Mucosa of stomach (tissue), 1 donor: ENCODE results near the gene IRF1.
A peak's percentile ranks its signal among the peaks of the same experiment; 100 is the strongest.

Experiments
- H3K27me3 ChIP-seq: one replicate; pipeline ENCODE4 v1.7.0; 2013; ENCODE audit warnings: mild to moderate bottlenecking, low read length; ENCODE audit not compliant: control insufficient read depth, insufficient read depth
- H3K36me3 ChIP-seq: one replicate; pipeline ENCODE4 v1.7.0; 2013; ENCODE audit warnings: low read length; ENCODE audit not compliant: control insufficient read depth, insufficient read depth
- H3K4me1 ChIP-seq: one replicate; pipeline ENCODE4 v1.7.0; 2013; ENCODE audit warnings: mild to moderate bottlenecking, low read length; ENCODE audit not compliant: control insufficient read depth, insufficient read depth
- H3K4me3 ChIP-seq: one replicate; pipeline ENCODE4 v1.7.0; 2013; ENCODE audit warnings: low read length
- H3K9ac ChIP-seq: one replicate; pipeline ENCODE4 v1.7.0; 2013; ENCODE audit warnings: mild to moderate bottlenecking, low read length, moderate library complexity
- H3K9me3 ChIP-seq: one replicate; pipeline ENCODE4 v1.7.0; 2013; ENCODE audit warnings: mild to moderate bottlenecking, low read length, moderate library complexity; ENCODE audit not compliant: control insufficient read depth
- donor health status: Pancreatic carcinoma.

Gene IRF1

GRCh38 chr5:132498686-132499271 is 8.2 kb upstream of the IRF1 start:
- H3K36me3 ChIP-seq, result no peaks in the 10 kb centered on the region
- no peaks in the 10 kb centered on the region for H3K27me3 ChIP-seq
- no peak overlapping the region for H3K4me3 ChIP-seq
- no peaks in the 10 kb centered on the region for H3K9me3 ChIP-seq
- H3K9ac ChIP-seq, result no peak overlapping the region
- peaks cover 78% of the 10 kb centered on the region for H3K4me1 ChIP-seq

- Histone ChIP-seq H3K4me1 (peaks cover 72% of the 10 kb centered on the region), H3K9ac (no peak overlapping the region), H3K9me3 (no peaks in the 10 kb centered on the region), H3K36me3 (no peaks in the 10 kb centered on the region), H3K27me3 (no peaks in the 10 kb centered on the region), H3K4me3 (peak overlapping the region; percentile 79)
Measured at GRCh38 chr5:132498152-132498551, 7.6 kb upstream of the IRF1 start.

- peaks cover 66% of the 10 kb centered on the region for H3K4me1 ChIP-seq
- no peaks in the 10 kb centered on the region for H3K9me3 ChIP-seq
Measured at GRCh38 chr5:132497488-132497997, 7.0 kb upstream of the IRF1 start.

GRCh38 chr5:132496631-132497487 is 6.3 kb upstream of the IRF1 start:
- Histone ChIP-seq H3K4me3 (peak overlapping the region; percentile 79), H3K4me1 (peaks cover 65% of the 10 kb centered on the region), H3K9ac (peak overlapping the region; percentile 82), H3K9me3 (no peaks in the 10 kb centered on the region), H3K36me3 (no peaks in the 10 kb centered on the region), H3K27me3 (no peaks in the 10 kb centered on the region)

More at GRCh38 chr5:132497488-132497997, 7.0 kb upstream of the IRF1 start:
- no peaks in the 10 kb centered on the region for H3K36me3 ChIP-seq
- H3K27me3 ChIP-seq, result no peaks in the 10 kb centered on the region
- peak overlapping the region; percentile 82 for H3K9ac ChIP-seq
- H3K4me3 ChIP-seq, result peak overlapping the region; percentile 79

GRCh38 chr5:132496191-132496630 is 5.6 kb upstream of the IRF1 start:
- Histone ChIP-seq H3K4me3 (peak overlapping the region; percentile 79), H3K36me3 (no peaks in the 10 kb centered on the region), H3K9ac (peak overlapping the region; percentile 82), H3K9me3 (no peaks in the 10 kb centered on the region), H3K4me1 (peaks cover 65% of the 10 kb centered on the region), H3K27me3 (no peaks in the 10 kb centered on the region)

DNA sequence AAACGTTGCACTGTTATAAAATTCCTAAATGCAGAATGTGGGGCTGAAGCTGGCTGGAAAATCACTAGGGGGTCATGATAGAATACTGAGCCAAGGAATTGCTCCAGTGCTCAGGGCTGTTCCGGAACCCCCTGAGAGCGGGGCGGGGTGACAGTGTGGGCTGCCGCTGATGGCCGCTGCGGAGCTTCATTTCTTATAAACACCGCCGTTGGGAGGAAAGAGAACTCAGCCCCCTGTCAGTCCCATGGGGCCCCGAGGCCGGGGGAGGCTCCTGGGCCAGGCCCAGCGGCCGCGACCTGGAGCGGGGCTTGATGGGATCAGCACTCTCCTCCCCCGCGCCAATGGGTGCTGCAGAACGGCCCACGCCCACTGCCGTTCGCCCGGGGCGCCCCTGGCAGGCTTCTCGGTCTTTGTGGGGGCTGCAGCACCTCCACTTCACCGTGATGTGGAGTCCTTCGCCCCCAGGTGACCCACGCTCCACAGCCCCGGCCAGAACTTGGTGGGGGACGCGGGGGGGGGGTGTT is 5.2 kb upstream of the IRF1 start:
- H3K36me3 ChIP-seq, result no peaks in the 10 kb centered on the region
- H3K4me1 ChIP-seq, result peaks cover 63% of the 10 kb centered on the region
- no peaks in the 10 kb centered on the region for H3K9me3 ChIP-seq
- peak overlapping the region; percentile 82 for H3K9ac ChIP-seq
- H3K4me3 ChIP-seq, result peak overlapping the region; percentile 9
- H3K27me3 ChIP-seq, result no peaks in the 10 kb centered on the region

GRCh38 chr5:132493821-132494220 is 3.2 kb upstream of the IRF1 start:
- Histone ChIP-seq H3K27me3 (no peaks in the 10 kb centered on the region), H3K4me1 (peaks cover 47% of the 10 kb centered on the region), H3K9me3 (no peaks in the 10 kb centered on the region), H3K9ac (no peak overlapping the region), H3K4me3 (no peak overlapping the region), H3K36me3 (no peaks in the 10 kb centered on the region)

- H3K36me3 ChIP-seq, result no peaks in the 10 kb centered on the region
- no peaks in the 10 kb centered on the region for H3K27me3 ChIP-seq
- no peak overlapping the region for H3K4me3 ChIP-seq
- H3K9ac ChIP-seq, result no peak overlapping the region
- peaks cover 44% of the 10 kb centered on the region for H3K4me1 ChIP-seq
- no peaks in the 10 kb centered on the region for H3K9me3 ChIP-seq
Measured at GRCh38 chr5:132493241-132493640, 2.7 kb upstream of the IRF1 start.

- Histone ChIP-seq H3K9me3 (no peaks in the 10 kb centered on the region), H3K4me3 (no peak overlapping the region), H3K4me1 (peaks cover 42% of the 10 kb centered on the region), H3K36me3 (peaks cover 4% of the 10 kb centered on the region), H3K27me3 (no peaks in the 10 kb centered on the region), H3K9ac (no peak overlapping the region)
Measured at GRCh38 chr5:132492386-132493125, 2.0 kb upstream of the IRF1 start.

- Histone ChIP-seq H3K9me3 (no peaks in the 10 kb centered on the region), H3K36me3 (peaks cover 13% of the 10 kb centered on the region), H3K9ac (peak overlapping the region; percentile 80), H3K4me3 (peak overlapping the region; percentile 52), H3K27me3 (no peaks in the 10 kb centered on the region), H3K4me1 (peaks cover 45% of the 10 kb centered on the region)
Measured at GRCh38 chr5:132491368-132492364, 1.1 kb upstream of the IRF1 start.
